Measurements from ENCODE around the gene TEAD1. TPM values are rescaled to one million over a fixed set of nuclear protein-coding genes. Genes with fewer than 3 reads are reported as not detected.

TEAD1 gene
- total RNA-seq, 6 donors from 2014 or later: 53.5 to 141 (median 80.2) TPM

DNA sequence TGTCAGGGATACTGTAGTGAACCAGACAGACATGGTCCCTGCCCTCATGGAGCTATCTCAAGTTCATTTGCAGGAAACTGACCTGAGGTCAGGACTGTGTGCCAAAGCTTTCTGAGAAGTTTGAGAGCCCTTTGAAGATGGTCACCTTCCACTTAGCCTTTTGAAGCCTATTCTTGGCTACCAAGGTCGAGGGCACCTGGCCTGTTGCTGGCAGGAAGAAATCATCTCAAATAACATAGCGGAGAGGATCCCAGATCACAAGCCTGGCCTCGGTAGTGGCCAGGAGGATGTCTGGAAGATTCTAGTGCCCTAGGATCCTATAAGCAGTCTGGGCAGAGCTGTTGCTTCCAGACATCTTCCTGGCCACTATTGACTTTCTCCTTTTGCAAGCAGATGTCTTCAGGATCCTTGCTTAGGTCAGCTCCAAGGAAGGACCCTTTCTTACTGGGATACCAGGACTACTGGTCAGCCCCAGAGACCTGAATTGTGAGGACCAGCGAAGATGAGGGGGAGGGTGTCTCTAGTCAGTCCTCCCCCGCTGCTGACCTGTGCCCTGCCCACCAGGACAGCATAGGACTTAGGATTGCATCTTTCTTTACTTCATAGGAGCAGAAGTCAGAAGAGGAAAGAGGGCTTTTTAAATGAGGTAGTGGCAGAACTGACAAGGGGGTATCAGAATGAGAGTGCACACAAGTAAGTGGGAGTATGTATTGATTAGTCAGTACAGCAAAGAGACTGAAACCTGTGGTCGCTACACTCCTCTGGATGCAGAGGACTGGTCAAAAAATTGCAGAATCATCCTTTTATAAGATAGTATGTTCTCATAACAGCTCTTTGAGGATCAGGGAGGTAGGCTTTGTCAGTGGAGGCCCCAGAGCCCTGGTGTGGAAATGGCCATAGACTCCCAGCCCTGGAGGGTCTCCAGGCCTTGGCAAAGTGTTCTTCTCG, 94.8 kb downstream of the TEAD1 start:
- DNase-seq (no peak), ATAC-seq (ENCODE audit: low FRiP score in 2 of 2) (peak in 1 of 2 donors; percentile 34)
- Histone ChIP-seq H3K4me3 (no peak overlapping the region), H3K4me1 (peaks cover 8 to 19% (median 13%) of the 10 kb centered on the region in 4 donors), H3K27ac (no peak overlapping the region), H3K27me3 (no peaks in the 10 kb centered on the region), H3K9me3 (no peaks in the 10 kb centered on the region), H3K36me3 (peaks cover 0 to 12% (median 4%) of the 10 kb centered on the region in 4 donors)
- 72 to 77% methylated on average over 7 of the region's 7 CpGs for WGBS, 2 donors
- TF ChIP-seq EP300 (IDR thresholded peaks at IDR 0.05): no peak
- TF ChIP-seq, protein P1, sequence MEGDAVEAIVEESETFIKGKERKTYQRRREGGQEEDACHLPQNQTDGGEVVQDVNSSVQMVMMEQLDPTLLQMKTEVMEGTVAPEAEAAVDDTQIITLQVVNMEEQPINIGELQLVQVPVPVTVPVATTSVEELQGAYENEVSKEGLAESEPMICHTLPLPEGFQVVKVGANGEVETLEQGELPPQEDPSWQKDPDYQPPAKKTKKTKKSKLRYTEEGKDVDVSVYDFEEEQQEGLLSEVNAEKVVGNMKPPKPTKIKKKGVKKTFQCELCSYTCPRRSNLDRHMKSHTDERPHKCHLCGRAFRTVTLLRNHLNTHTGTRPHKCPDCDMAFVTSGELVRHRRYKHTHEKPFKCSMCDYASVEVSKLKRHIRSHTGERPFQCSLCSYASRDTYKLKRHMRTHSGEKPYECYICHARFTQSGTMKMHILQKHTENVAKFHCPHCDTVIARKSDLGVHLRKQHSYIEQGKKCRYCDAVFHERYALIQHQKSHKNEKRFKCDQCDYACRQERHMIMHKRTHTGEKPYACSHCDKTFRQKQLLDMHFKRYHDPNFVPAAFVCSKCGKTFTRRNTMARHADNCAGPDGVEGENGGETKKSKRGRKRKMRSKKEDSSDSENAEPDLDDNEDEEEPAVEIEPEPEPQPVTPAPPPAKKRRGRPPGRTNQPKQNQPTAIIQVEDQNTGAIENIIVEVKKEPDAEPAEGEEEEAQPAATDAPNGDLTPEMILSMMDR (IDR thresholded peaks at IDR 0.05): no peak
- TF ChIP-seq POLR2AphosphoS5 (IDR thresholded peaks at IDR 0.05): no peak
- TF ChIP-seq POLR2A (IDR thresholded peaks at IDR 0.05): no peak

DNA sequence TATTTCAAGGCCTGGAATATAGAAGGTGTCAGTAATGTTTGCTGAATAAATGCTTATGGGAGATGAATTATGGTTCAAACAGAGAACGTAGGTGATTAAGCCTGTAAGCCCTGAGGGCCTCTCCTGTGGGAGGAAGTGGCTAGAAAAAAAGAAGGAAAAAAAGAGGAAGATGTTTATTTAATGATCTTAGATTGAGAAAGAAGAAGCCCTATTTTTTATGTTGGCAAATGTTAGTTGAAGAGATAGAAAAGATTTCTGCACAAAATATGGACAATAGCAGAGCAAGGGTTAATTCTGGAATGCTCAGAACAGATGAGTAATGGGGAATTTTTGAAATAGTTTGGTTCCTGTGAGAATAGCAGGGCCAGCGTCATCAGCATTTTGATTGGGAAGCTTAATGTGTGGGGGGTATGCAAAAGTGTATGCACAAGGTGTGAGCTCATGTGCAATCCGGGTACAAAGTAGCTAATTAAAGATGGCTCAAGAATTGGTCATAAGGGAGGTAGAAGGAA, 95.7 kb downstream of the TEAD1 start:
- DNase-seq: no peak

DNA sequence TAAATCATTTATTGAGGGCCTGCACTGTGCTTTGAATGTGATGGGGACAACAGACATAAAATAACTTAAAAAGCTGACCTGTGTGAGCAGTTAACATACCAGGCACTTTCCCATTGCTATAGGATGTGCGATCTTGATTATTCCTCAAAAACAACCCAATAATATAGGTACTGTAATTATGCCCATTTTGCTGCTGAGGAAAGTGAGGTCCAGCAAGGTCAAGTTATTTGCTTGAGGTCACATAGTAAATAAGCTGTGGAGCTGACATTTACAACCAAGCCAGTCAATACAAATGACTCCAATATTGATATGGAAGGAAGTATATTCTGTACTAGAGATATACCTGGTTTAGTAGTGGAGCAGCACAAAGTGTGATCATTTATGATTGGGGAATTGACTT, 96.2 kb downstream of the TEAD1 start:
- Histone ChIP-seq H3K9me3 (no peaks in the 10 kb centered on the region), H3K4me3 (no peak overlapping the region), H3K27ac (no peak overlapping the region), H3K27me3 (no peaks in the 10 kb centered on the region), H3K4me1 (peaks cover 8 to 16% (median 12%) of the 10 kb centered on the region in 4 donors), H3K36me3 (no peaks in the 10 kb centered on the region)
- TF ChIP-seq, protein P1 (IDR thresholded peaks at IDR 0.05): no peak
- TF ChIP-seq EP300 (IDR thresholded peaks at IDR 0.05): no peak
- TF ChIP-seq POLR2A (IDR thresholded peaks at IDR 0.05): no peak
- TF ChIP-seq POLR2AphosphoS5 (IDR thresholded peaks at IDR 0.05): no peak
- ATAC-seq (ENCODE audit: low FRiP score in 2 of 2) (no peak), DNase-seq (no peak)
- WGBS, 2 donors: 96 to 100% methylated on average over 1 of the region's 1 CpG

More for the DNA sequence above, 95.7 kb downstream of the TEAD1 start:
- ATAC-seq (ENCODE audit: low FRiP score in 2 of 2): peak in 1 of 2 donors; percentile 50
- 33 to 50% methylated on average over 3 of the region's 3 CpGs for WGBS, 2 donors
- Histone ChIP-seq H3K9me3 (no peaks in the 10 kb centered on the region), H3K4me1 (peaks cover 8 to 19% (median 13%) of the 10 kb centered on the region in 4 donors), H3K36me3 (peaks cover 0 to 3% (median under 1%) of the 10 kb centered on the region in 4 donors), H3K27ac (no peak overlapping the region), H3K4me3 (no peak overlapping the region), H3K27me3 (no peaks in the 10 kb centered on the region)
- TF ChIP-seq POLR2A (IDR thresholded peaks at IDR 0.05) (no peak), EP300 (IDR thresholded peaks at IDR 0.05) (no peak), POLR2AphosphoS5 (IDR thresholded peaks at IDR 0.05) (no peak)
- TF ChIP-seq, protein P1 (IDR thresholded peaks at IDR 0.05): no peak

DNA sequence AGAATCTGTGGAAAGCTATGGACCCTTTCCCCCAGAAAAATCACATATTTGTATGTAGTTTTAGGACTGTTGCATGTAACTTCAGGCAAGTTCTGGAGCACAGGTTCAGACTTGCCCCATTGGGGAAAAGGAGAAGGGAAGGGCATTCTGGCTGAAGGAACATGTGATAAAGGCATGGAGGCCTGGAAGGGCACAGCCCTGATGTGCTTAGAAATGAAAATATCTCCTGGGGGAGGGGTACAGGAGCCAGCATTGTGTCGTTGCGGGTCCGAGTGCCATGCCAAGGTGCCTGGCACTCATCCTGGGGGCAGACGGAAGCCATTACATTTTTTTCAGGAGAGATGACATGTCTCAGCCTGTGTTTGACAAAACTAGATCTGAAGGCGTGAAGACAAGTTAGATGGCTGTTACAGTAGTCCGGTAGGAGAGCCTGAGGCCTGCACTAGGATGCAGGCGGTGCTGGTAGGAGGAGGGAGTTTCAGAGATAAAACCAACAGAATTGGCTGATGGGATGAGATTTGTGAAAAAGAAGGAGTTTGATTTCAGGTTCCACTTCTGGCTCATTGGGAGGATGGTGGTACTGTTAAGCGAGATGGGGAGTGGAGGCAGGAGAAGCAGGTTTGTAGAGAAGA, 96.9 kb downstream of the TEAD1 start:
- ATAC-seq (ENCODE audit: low FRiP score in 2 of 2) (no peak), DNase-seq (no peak)
- no peak overlapping the region for H3K4me3 ChIP-seq
- no peaks in the 10 kb centered on the region for H3K9me3 ChIP-seq
- TF ChIP-seq, protein P1 (IDR thresholded peaks at IDR 0.05): no peak
- TF ChIP-seq EP300 (IDR thresholded peaks at IDR 0.05): no peak
- TF ChIP-seq POLR2A (IDR thresholded peaks at IDR 0.05): no peak
- no peak for TF ChIP-seq POLR2AphosphoS5 (IDR thresholded peaks at IDR 0.05)
- no peaks in the 10 kb centered on the region for H3K27me3 ChIP-seq
- H3K36me3 ChIP-seq: no peaks in the 10 kb centered on the region
- H3K27ac ChIP-seq: no peak overlapping the region
- WGBS, 2 donors: 84 to 87% methylated on average over 8 of the region's 8 CpGs
- peaks cover 8 to 15% (median 11%) of the 10 kb centered on the region in 4 donors for H3K4me1 ChIP-seq
